ENCODE data around the gene SIMC1.

The SIMC1 gene

DNA sequence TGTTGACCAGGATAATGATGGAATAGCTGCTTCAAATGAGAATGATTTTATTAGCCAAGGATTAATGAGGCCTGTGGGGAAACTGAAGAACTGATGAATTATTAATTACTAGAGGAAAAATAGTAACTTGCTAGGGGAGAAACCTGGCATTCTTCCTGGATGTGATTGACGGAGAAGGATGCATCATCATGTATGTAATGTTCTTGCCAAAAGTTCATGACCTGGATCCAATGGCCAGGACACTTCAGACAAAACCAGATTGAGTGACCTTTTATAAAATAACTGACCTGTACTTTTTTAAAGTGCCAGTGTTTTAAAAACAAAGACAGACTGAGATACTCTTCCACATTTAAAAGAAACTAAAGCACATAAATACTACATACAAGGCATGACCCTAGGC, 99.7 kb downstream of the SIMC1 start:
- Histone ChIP-seq H3F3A (ENCODE audit: insufficient read depth) (no peaks in the 10 kb centered on the region), H3K9ac (ENCODE audit: low read length) (no peak overlapping the region), H3K4me3 (ENCODE audit: insufficient read depth, low read length, poor library complexity, severe bottlenecking) (no peak overlapping the region), H3K9me3 (ENCODE audit: insufficient read depth, low read length) (no peaks in the 10 kb centered on the region), H3K36me3 (ENCODE audit: low read length) (no peaks in the 10 kb centered on the region), H2AFZ (ENCODE audit: low read depth, low read length, severe bottlenecking) (no peak overlapping the region), H4K20me1 (ENCODE audit: low read depth, low read length) (no peaks in the 10 kb centered on the region), H3K27ac (ENCODE audit: low read depth, low read length) (no peak overlapping the region), H3K79me2 (ENCODE audit: insufficient read depth, low read length) (no peaks in the 10 kb centered on the region), H3K4me2 (ENCODE audit: low read depth, low read length, poor library complexity, severe bottlenecking) (no peak overlapping the region), H3K27me3 (ENCODE audit: low read length) (no peaks in the 10 kb centered on the region), H3K9me2 (replicated peaks; ENCODE audit: insufficient read depth, low read length) (no peaks in the 10 kb centered on the region)
- no peak for TF ChIP-seq EZH2phosphoT487 (conservative IDR thresholded peaks at IDR 0.05; ENCODE audit: low read length)
- TF ChIP-seq CTCF (IDR thresholded peaks at IDR 0.05; ENCODE audit: insufficient read depth, low read length, poor library complexity, severe bottlenecking) = no peak

DNA sequence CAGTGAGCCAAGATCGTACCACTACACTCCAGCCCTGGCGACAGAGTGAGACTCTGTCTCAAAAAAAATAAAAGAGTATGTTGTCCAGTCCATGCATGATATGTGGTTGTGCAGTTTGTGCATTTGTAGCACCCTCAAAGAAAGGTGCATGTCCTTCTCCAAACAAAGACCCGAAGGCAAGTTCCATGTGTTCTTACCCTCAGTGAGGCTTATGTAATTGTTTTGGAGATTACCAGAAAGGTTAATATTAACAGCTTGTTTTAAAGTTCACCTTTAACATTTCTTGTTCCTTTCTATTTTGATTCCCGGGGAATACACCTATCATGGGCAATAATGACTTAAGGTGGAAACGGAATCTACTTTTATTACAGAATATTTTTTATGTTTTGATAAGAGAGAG, 101.1 kb downstream of the SIMC1 start:
- no peaks in the 10 kb centered on the region for H4K20me1 ChIP-seq (ENCODE audit: low read depth, low read length)
- H3K27ac ChIP-seq (ENCODE audit: low read depth, low read length) = no peak overlapping the region
- no peaks in the 10 kb centered on the region for H3K27me3 ChIP-seq (ENCODE audit: low read length)
- no peaks in the 10 kb centered on the region for H3F3A ChIP-seq (ENCODE audit: insufficient read depth)
- no peaks in the 10 kb centered on the region for H3K36me3 ChIP-seq (ENCODE audit: low read length)
- H3K79me2 ChIP-seq (ENCODE audit: insufficient read depth, low read length) = no peaks in the 10 kb centered on the region
- H3K4me2 ChIP-seq (ENCODE audit: low read depth, low read length, poor library complexity, severe bottlenecking) = no peak overlapping the region
- no peaks in the 10 kb centered on the region for H3K9me3 ChIP-seq (ENCODE audit: insufficient read depth, low read length)
- H2AFZ ChIP-seq (ENCODE audit: low read depth, low read length, severe bottlenecking) = no peak overlapping the region
- H3K4me3 ChIP-seq (ENCODE audit: insufficient read depth, low read length, poor library complexity, severe bottlenecking) = no peak overlapping the region
- no peak overlapping the region for H3K9ac ChIP-seq (ENCODE audit: low read length)
- H3K9me2 ChIP-seq (replicated peaks; ENCODE audit: insufficient read depth, low read length) = no peaks in the 10 kb centered on the region
- TF ChIP-seq CTCF (IDR thresholded peaks at IDR 0.05; ENCODE audit: insufficient read depth, low read length, poor library complexity, severe bottlenecking) (no peak), EZH2phosphoT487 (conservative IDR thresholded peaks at IDR 0.05; ENCODE audit: low read length) (no peak)

DNA sequence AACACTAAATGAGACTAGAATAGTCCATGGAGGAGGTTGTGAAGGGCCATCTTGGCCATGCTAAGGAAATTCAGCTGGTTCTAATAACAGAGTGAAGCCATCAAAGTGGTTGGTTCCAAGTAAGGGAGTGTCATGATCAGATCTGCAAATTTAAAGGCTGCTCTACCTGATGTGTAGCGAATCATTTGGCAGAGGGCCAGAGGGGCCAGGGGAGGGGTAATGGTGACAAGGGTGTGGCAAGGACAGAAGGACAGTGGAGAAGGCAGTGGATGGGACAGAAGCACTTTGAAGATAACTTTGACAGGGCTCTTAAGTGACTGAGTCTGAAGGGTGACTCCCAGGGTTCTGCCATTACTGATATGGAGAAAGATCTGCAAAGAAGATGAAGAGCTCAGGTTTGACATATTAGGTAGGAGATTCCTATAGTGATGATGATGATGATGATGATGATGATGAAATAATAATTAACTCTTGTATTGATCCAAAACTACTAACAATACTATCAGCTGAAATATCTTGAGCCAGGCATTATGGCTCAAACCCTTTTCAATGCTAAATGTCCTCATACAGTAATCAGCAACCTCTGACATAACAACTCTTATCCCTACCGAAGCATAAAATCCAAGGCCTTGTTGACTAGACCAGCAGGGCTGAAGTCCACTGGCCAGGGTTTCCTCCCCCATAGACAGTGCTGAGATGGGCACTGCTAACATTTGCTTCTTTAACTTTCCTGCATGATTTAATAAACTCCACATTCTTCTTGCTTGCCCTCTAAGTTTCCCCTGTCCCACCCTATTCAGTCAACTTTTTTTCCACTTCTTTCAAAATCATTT, 103.3 kb downstream of the SIMC1 start:
- Histone ChIP-seq H3K27me3 (ENCODE audit: low read length) (no peaks in the 10 kb centered on the region), H3K9me2 (replicated peaks; ENCODE audit: insufficient read depth, low read length) (no peaks in the 10 kb centered on the region), H3F3A (ENCODE audit: insufficient read depth) (no peaks in the 10 kb centered on the region), H3K4me2 (ENCODE audit: low read depth, low read length, poor library complexity, severe bottlenecking) (no peak overlapping the region), H3K79me2 (ENCODE audit: insufficient read depth, low read length) (no peaks in the 10 kb centered on the region), H3K9me3 (ENCODE audit: insufficient read depth, low read length) (no peaks in the 10 kb centered on the region), H4K20me1 (ENCODE audit: low read depth, low read length) (no peaks in the 10 kb centered on the region), H3K9ac (ENCODE audit: low read length) (no peak overlapping the region), H3K36me3 (ENCODE audit: low read length) (peaks cover 2% of the 10 kb centered on the region; the same call in 1 of the 2 replicates), H3K27ac (ENCODE audit: low read depth, low read length) (no peak overlapping the region), H2AFZ (ENCODE audit: low read depth, low read length, severe bottlenecking) (no peak overlapping the region), H3K4me3 (ENCODE audit: insufficient read depth, low read length, poor library complexity, severe bottlenecking) (no peak overlapping the region)
- TF ChIP-seq EZH2phosphoT487 (conservative IDR thresholded peaks at IDR 0.05; ENCODE audit: low read length) (no peak), CTCF (IDR thresholded peaks at IDR 0.05; ENCODE audit: insufficient read depth, low read length, poor library complexity, severe bottlenecking) (no peak)
